GM13977 (cell line): Measurements from ENCODE around the gene TC2N.

Experiments
- DNase-seq: peaks from one replicate; pipeline ENCODE4 v3.0.0; 2012; ENCODE audit warnings: low spot score
- in situ Hi-C: fragments of 300-500 bp; cut with MboI; formaldehyde crosslinking; loops from one replicate; pipeline ENCODE4 v1.12.0; 2022; ENCODE audit warnings: low sequenced_read_pairs, low pct_unique_long_range_greater_than_20kb, mixed read lengths, inconsistent platforms; ENCODE audit not compliant: unreplicated experiment
- TF ChIP-seq, protein P1 (sequence below): IDR thresholded peaks from 2 replicates; pipeline ENCODE4 v1.5.1; 2012; ENCODE audit warnings: mild to moderate bottlenecking, control low read depth; ENCODE audit not compliant: insufficient read depth; ENCODE audit errors: extremely low read depth, missing control alignments

The TC2N gene

DNA sequence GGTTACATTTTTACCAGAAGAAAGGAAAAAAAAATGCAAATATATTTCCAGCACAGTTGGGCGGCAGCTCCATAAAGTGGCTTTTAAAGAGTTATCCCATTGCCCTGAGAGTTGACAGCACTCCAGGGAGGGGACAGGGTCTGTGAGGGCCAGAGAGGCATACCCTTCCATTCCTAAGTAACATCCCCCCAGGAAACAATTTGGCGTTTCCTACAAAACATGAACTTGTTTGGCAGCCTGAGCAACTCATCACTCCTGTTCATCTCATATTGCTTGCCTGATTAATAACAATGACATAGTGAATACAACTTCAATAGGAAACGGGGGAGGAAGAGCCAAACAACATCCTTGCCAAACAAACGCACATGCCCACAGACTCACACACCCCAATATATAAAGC lies 23.3 kb downstream of the TC2N start:
- TF ChIP-seq, protein P1, sequence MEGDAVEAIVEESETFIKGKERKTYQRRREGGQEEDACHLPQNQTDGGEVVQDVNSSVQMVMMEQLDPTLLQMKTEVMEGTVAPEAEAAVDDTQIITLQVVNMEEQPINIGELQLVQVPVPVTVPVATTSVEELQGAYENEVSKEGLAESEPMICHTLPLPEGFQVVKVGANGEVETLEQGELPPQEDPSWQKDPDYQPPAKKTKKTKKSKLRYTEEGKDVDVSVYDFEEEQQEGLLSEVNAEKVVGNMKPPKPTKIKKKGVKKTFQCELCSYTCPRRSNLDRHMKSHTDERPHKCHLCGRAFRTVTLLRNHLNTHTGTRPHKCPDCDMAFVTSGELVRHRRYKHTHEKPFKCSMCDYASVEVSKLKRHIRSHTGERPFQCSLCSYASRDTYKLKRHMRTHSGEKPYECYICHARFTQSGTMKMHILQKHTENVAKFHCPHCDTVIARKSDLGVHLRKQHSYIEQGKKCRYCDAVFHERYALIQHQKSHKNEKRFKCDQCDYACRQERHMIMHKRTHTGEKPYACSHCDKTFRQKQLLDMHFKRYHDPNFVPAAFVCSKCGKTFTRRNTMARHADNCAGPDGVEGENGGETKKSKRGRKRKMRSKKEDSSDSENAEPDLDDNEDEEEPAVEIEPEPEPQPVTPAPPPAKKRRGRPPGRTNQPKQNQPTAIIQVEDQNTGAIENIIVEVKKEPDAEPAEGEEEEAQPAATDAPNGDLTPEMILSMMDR = no peak
- DNase-seq = no peak
- in situ Hi-C loops = no loop called here

DNA sequence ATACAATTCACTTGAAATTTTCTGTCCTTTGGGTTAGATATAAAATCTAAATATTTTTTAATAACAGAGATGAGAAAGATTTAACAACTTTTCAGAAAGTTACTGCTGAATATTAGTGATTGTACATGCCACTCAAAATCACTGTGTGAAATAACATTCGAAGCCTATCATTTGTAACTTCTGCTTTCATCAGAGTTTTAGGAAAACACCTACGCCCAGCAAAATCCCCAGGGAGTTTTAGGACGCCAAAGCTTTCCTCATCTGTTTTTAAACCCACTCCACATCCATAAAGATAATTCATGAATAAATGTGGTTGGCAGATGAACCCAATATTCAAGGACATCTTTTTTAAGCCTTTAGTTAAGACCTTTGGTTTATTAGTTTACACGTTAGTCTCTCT lies 23.9 kb downstream of the TC2N start:
- DNase-seq = no peak
- TF ChIP-seq, protein P1 = no peak
- in situ Hi-C loops = no loop called here

DNA sequence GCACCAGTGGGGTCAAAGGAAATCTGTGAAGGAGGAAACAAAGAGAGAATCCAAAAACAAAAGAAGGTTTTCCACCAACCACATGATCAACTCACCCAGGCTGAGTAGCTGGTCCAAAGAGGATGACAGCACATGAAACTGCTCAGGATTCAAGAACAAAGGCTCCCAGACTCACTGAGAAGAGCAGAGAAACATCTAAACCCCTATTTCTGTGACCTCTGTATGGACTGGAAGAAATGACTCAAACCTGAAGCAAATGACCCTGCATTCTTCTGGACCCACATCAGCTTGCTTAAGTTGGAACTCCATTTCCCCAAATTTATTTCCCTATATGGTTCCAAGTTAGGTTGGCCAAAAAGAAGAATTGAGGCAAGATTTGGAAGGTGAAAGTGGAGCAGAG lies 26.3 kb downstream of the TC2N start:
- in situ Hi-C loops = no loop called here
- TF ChIP-seq, protein P1 = no peak
- no peak for DNase-seq

DNA sequence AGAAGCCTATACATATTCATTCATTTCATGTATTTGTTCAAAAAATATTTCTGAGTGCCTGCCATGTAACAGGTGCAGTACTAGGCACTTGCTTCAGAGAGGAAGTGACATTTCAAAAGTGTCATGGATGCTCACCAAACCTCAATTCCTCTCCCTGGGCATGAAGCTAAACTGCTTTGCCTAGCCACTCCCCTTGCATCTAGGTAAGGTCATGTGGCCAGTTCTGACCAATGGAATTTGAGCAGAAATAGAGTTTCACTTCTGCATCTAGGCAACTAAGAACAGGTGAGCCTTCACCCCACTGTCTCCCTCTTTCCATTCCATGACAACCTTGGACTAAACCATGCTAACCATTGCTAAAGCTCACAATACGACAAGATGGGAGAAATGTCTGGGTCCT lies 27.6 kb downstream of the TC2N start:
- TF ChIP-seq, protein P1 = no peak
- in situ Hi-C loops = no loop called here
- no peak for DNase-seq

DNA sequence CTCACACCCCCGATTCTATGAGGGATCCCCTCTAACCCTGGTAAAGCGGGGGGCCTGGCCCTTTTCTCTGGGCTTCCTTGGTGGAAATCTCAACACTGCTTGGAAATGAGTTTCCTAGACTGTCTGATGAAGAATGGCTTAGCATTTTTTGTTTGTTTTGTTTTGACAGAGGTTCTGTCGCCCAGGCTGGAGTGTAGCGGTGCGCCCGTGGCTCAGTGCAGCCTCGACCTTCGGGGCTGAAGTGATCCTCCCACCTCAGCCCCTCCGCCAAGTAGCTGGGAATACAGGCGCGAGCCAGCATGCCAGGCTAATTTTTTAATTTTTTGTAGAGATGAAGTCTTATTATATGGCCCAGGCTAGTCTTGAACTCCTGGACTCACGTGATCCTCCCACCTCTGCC lies 30.3 kb downstream of the TC2N start:
- TF ChIP-seq, protein P1 = no peak
- in situ Hi-C loops = no loop called here
- DNase-seq = no peak

DNA sequence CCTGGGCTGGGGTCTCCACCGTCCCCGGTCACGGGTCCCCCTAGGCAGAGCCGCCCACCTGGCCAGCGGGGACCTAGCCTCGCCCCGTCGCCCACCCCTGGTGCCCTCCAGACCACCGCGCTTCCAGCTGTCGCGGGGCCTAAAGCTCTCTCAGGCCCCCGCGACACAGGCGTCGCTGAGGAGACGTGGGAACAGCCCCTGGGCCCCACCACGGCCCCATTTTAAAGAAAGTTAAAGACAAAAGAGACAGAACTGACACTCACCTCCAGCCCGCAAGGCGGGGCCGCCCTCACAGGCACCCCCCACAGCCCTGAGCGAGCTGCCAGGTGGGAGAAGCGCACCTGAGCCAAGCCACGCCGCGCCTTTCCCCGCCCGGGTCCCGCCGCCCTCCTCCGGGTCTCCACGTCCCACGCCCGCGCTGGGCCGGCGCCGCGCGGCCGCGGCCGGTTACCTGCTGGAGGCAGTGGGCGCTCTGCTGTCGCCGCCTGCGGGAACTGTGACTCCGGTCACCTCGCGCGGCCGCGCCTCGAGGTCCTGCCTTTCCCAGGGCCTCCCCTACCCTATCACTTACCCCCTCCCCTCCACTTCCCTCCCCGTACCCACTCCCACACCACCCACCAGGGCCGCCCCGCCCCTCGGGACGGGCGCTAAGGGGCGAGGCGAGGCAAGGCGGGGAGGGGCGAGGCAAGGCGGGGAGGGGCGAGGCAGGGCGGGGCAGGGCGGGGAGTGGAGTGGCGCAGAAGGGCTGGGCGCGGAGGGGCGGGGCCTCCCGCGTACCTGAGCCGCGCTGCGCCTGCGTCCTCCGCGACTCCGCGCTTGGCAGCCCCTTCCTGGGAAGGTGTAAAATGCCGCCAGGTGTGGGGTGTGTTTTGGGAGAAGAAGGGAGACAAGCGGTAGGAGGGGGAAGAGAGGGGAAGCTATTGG lies 31.2 kb downstream of the TC2N start:
- TF ChIP-seq, protein P1 = peak; percentile 13
- peak; percentile 93 for DNase-seq
- in situ Hi-C loops = no loop called here
